ENCODE measurements around the gene CGREF1. TPM values are rescaled to one million over a fixed set of nuclear protein-coding genes. Genes with fewer than 3 reads are reported as not detected.
A peak's percentile ranks its signal among the peaks of the same experiment; 100 is the strongest.

Gene CGREF1
- polyA plus RNA-seq, 1 of the 3 experiments (the other 2 are of a cell fraction) = 18.3 TPM

GRCh38 chr2:27080140-27080469 is 38.8 kb downstream of the CGREF1 start:
- ChIA-PET CTCF (interaction anchor here (0.9 to 14.6 kb wide), 8 partner anchors 10 to 231 kb away, joined by 4 to 227 read pairs (median 13); partner anchors contain the start of genes AGBL5 and OST4), POLR2A (interaction anchor here (0.5 to 6.7 kb wide), 3 partner anchors 7 to 29 kb away, joined by 3 to 63 read pairs (median 42); partner anchors contain the start of genes AGBL5 and OST4)
- Histone ChIP-seq H4K20me1 (ENCODE audit: insufficient read depth) (peaks cover 16% of the 10 kb centered on the region; the same call in 1 of the 2 replicates), H3K4me3 (ENCODE audit: low read depth in 2 of 2, low read length in 1 of 2) (peak overlapping the region; percentile 79 to 93), H3K27me3 (ENCODE audit: insufficient read depth) (no peaks in the 10 kb centered on the region), H3K9ac (peak overlapping the region; percentile 83; the same call in 1 of the 2 replicates), H3K9me3 (no peaks in the 10 kb centered on the region), H3K4me2 (peak overlapping the region; percentile 100), H3F3A (replicated peaks; ENCODE audit: insufficient read depth) (peaks cover 17% of the 10 kb centered on the region), H2AFZ (ENCODE audit: low read depth) (no peak overlapping the region), H3K79me2 (ENCODE audit: insufficient read depth) (peaks cover 32% of the 10 kb centered on the region), H3K9me2 (no peaks in the 10 kb centered on the region), H3K27ac (ENCODE audit: low read depth in 2 of 2, low read length in 1 of 2) (peak overlapping the region; percentile 79 to 99; a peak in 3 of 4 replicates), H3K36me3 (replicated peaks in 1 of 2; ENCODE audit: control insufficient read depth in 1 of 2, insufficient read depth in 2 of 2, low read length in 1 of 2) (peaks cover 16 to 37% of the 10 kb centered on the region in 2 experiments), H3K4me1 (ENCODE audit: control insufficient read depth in 1 of 2, insufficient read depth in 2 of 2, low read depth in 1 of 2, low read length in 1 of 2) (peaks cover 25 to 64% of the 10 kb centered on the region in 2 experiments)
- TF ChIP-seq ZBTB33 (IDR thresholded peaks at IDR 0.05; ENCODE audit: borderline replicate concordance, low read depth) (no peak), USF1 (IDR thresholded peaks at IDR 0.05; ENCODE audit: borderline replicate concordance, low read depth) (no peak), YY1 (IDR thresholded peaks at IDR 0.05; ENCODE audit: low read depth) (no peak), TEAD4 (IDR thresholded peaks at IDR 0.05; ENCODE audit: borderline replicate concordance, insufficient read depth) (no peak)
- 65% methylated on average over 7 of the region's 7 CpGs for WGBS (ENCODE audit: low lambda C conversion rate)
- no peak for DNase-seq

GRCh38 chr2:27079233-27080139 is 39.4 kb downstream of the CGREF1 start:
- peaks cover 16 to 31% of the 10 kb centered on the region in 2 experiments for H3K36me3 ChIP-seq (replicated peaks in 1 of 2; ENCODE audit: control insufficient read depth in 1 of 2, insufficient read depth in 2 of 2, low read length in 1 of 2)
- H3K9ac ChIP-seq = peak overlapping the region; percentile 83
- H3K79me2 ChIP-seq (ENCODE audit: insufficient read depth) = peaks cover 32% of the 10 kb centered on the region
- H3K4me3 ChIP-seq (ENCODE audit: low read depth in 2 of 2, low read length in 1 of 2) = peak overlapping the region; percentile 79 to 93
- H2AFZ ChIP-seq (ENCODE audit: low read depth) = no peak overlapping the region
- peaks cover 17% of the 10 kb centered on the region for H3F3A ChIP-seq (replicated peaks; ENCODE audit: insufficient read depth)
- peak overlapping the region; percentile 79 to 99 for H3K27ac ChIP-seq (ENCODE audit: low read depth in 2 of 2, low read length in 1 of 2)
- no peaks in the 10 kb centered on the region for H3K27me3 ChIP-seq (ENCODE audit: insufficient read depth)
- no peaks in the 10 kb centered on the region for H3K9me3 ChIP-seq
- POLR2A ChIA-PET = interaction anchor here (0.6 to 6.7 kb wide), 8 partner anchors 7 to 277 kb away, joined by 3 to 63 read pairs (median 4); partner anchors contain the start of genes AGBL5, ATRAID, GTF3C2 and KHK
- H3K4me1 ChIP-seq (ENCODE audit: control insufficient read depth in 1 of 2, insufficient read depth in 2 of 2, low read depth in 1 of 2, low read length in 1 of 2) = peaks cover 31 to 68% of the 10 kb centered on the region in 2 experiments
- H4K20me1 ChIP-seq (ENCODE audit: insufficient read depth) = peaks cover 16% of the 10 kb centered on the region; the same call in 1 of the 2 replicates
- CTCF ChIA-PET = interaction anchor here (0.9 to 14.6 kb wide), 16 partner anchors 8 to 233 kb away, joined by 3 to 227 read pairs (median 7); partner anchors contain the start of genes AGBL5, OST4 and TMEM214
- H3K9me2 ChIP-seq = no peaks in the 10 kb centered on the region
- peak; percentile 57 for DNase-seq
- H3K4me2 ChIP-seq = peak overlapping the region; percentile 100
- WGBS (ENCODE audit: low lambda C conversion rate) = 34% methylated on average over 13 of the region's 14 CpGs
- TF ChIP-seq POLR2AphosphoS5 (IDR thresholded peaks at IDR 0.05; ENCODE audit: low read depth, low read length) (no peak), MAX (IDR thresholded peaks at IDR 0.05; ENCODE audit: low read depth) (no peak), USF1 (IDR thresholded peaks at IDR 0.05; ENCODE audit: borderline replicate concordance, low read depth) (no peak), GABPA (IDR thresholded peaks at IDR 0.05; ENCODE audit: low read depth) (no peak), FOXJ3 (CRISPR knock-in tag; IDR thresholded peaks at IDR 0.05) (0 out of 2 replicates have a peak, but pooled peaks have one; percentile 32), FOXM1 (IDR thresholded peaks at IDR 0.05; ENCODE audit: low read depth) (no peak), CHD2 (IDR thresholded peaks at IDR 0.05; ENCODE audit: low read length, partially characterized antibody) (peak; percentile 14), RXRA (IDR thresholded peaks at IDR 0.05; ENCODE audit: borderline replicate concordance, low read depth) (no peak), REST (IDR thresholded peaks at IDR 0.05; ENCODE audit: low read depth, low read length) (no peak), ELF1 (IDR thresholded peaks at IDR 0.05) (no peak), MXI1 (IDR thresholded peaks at IDR 0.05; ENCODE audit: low read depth, low read length) (0 out of 2 replicates have a peak, but pooled peaks have one; percentile 22), RAD21 (IDR thresholded peaks at IDR 0.05; ENCODE audit: low read length) (no peak), SMC3 (IDR thresholded peaks at IDR 0.05; ENCODE audit: low read depth, low read length) (no peak), TAF1 (IDR thresholded peaks at IDR 0.05; ENCODE audit: borderline replicate concordance, low read depth, low read length) (no peak), TEAD4 (IDR thresholded peaks at IDR 0.05; ENCODE audit: borderline replicate concordance, insufficient read depth) (no peak)

Measured in SK-N-SH (cell line).